H1 (cell line): ENCODE results near the gene OCRL. TPM values are rescaled to one million over a fixed set of nuclear protein-coding genes. Genes with fewer than 3 reads are reported as not detected.

Experiments
- CBX5 ChIP-seq: fragments of 300-800, 300-1000 bp; sonication (generic); IDR thresholded peaks from 2 replicates; pipeline ENCODE4 v1.7.1; 2016; ENCODE audit warnings: antibody characterized with exemption, low read length, low read depth
- KDM4A ChIP-seq: IDR thresholded peaks from one replicate; pipeline ENCODE4 v1.7.1; 2012; ENCODE audit warnings: low read depth, mild to moderate bottlenecking, moderate library complexity, low read length, inconsistent platforms; ENCODE audit not compliant: severe bottlenecking
- polyA plus RNA-seq, 7 experiments: library from polyadenylated mRNA; depleted of rRNA in 3 of 7; stranded (reverse) in 5 of 7; unstranded in 2 of 7; fragments of >200 nt in 5 of 7; fragments of 200-250 nt in 2 of 7; gene quantifications; 1 replicate in 5 of 7; 2 replicates in 1 of 7; 4 replicates in 1 of 7; pipeline versions ENCODE4 v1.2.1 to v1.2.3, GENCODE V29; 2011 to 2013; ENCODE audit warnings: missing spikeins in 2 of 7, mixed read lengths in 2 of 7
- total RNA-seq: library from RNA; stranded (reverse); fragmentation: NEBNext Ultra II Directional; extraction: Animal tissue kit (Norgen Biotek cat#: 25700); gene quantifications from 2 replicates; pipeline ENCODE4 v1.2.1, GENCODE V29; 2021

Gene OCRL
- total and polyA plus RNA-seq, 2 of the 8 experiments (the other 6 are each of a cell fraction or from before 2014, with no cell fraction given): 12.7 to 15.1 TPM

DNA sequence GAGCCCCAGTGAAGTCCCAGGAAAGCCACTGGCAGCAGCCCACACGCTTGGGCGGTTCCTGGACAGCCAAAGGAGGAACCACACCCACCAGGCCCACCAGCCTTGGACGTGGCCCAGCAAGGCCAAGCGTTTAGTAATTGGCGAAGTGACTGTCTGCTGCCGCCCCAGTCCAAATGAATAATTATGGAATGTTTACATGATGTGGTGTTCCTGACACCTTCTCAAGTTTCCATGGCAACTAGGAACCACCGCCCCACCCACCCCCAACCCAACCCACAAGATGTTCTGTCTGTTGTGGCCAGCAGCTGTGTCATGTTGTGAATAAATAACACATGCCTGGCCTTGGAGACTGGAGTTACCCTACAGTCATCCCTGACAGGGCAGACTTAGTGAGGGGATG is 92.4 kb downstream of the OCRL start (continued):
- TF ChIP-seq KDM4A (no peak), CBX5 (no peak)
